ENCODE measurements around the gene FNDC1.
"Not testable (repeated sequence)": the region's sequence is repeated elsewhere in the genome, so short reads cannot be mapped to it uniquely, and the experiment has no call there.

Gene FNDC1

DNA sequence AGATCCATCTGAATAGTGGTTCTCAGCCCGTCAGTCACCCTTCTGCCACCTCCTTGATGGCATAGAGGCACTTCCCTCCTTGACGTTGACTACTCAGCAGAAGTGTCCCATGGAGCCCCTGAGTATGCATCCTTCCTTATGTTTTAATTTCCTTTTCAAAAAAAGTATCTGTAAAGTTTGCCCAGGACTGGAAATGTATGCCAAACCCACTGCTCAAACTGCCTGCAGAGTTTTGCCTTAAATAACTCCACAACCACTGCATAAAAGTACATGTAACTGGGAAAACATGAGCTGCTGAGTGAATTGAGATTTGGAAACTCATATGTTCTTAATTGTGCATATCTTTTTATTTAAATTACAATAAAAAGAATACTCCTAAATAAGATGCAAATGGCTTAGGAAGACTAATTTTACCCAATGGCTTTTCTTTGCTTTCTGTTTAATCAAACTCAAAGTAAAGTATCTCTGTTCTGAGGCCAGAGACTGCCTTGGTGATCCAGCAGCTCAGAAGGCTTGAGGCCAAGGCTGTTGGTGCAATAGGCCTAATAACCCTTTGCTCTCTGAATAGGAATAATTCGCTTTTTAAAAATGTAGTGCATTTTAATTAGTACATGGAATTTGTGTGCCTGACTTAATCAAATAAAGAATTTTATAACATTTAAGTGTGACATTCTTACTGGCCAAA, 90.4 kb downstream of the FNDC1 start:
- no peak for DNase-seq

DNA sequence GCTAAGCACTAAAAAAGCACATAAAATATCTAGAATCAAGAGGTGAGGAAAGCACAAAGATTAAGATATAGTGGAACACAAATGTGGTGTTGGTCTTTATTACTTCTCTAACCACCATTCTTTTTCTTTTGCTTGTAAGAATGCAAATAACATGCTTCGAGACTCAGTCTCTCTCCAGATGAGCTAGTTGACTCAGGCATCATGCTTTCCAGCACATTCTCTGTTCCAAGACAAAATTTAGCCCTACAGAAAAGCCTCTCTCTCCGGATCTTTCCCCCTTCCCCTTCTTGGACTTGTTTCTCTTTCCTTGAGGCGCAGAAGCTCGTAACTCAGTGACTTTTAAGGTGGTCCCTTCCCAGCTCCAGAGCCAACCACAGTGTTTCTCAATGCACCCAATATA, 91.0 kb downstream of the FNDC1 start:
- DNase-seq = no peak

DNA sequence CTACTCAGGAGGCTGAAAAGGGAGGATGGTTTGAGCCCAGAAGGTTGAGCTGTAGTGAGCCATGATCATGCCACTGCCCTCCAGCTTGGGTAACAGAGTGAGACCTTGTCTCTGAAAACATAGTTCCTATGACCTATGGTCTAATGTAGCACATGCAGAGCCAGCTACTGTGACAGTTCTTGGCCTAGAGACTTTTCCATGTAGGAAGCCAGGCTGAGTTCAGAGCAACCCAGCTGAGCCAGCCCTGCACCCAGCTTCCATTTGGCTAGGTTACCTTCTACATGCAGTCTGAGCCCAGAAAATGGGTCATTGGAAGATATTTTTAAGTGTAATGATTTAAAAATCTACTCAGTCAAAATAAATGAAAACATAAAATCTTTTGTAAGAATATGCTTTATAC, 92.8 kb downstream of the FNDC1 start:
- no peak for DNase-seq

DNA sequence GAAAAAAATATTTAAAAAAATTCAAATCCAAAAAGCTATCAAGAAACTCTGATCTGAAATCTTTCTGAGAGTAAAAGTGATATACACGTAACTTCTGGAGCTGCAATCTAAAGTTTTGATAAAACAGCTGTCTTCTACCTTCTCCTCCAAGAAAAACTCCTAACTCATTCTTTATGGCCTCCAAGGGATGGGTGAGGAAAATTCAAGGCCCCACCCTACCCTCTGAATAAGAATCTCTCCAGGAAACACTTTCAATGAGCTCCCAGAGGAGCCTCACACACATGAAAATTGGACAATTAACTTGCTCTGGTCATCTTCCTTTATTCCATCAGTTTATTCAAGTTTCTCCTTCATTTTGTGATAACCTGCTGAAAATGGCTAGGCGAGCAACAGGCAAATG, 93.4 kb downstream of the FNDC1 start:
- no peak for DNase-seq

DNA sequence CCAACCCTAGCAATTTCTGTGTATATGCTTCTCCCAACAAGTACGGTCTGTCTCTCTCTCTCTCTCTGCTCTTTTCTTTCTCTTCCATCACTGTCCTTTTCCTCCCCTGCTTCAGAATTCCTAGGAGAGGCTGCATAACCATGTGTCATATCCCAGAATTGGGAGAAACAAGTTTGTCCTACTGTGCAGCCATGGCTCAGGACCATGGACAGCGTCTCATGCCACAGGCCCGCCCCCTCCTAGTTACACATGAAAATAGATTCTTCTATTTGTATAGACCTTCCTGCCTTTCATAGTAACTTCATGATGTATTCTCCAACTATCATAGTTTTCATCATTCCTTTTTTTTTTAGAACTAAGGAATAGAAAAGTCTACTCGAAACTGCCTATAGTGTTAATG, 98.0 kb downstream of the FNDC1 start:
- DNase-seq = no peak

DNA sequence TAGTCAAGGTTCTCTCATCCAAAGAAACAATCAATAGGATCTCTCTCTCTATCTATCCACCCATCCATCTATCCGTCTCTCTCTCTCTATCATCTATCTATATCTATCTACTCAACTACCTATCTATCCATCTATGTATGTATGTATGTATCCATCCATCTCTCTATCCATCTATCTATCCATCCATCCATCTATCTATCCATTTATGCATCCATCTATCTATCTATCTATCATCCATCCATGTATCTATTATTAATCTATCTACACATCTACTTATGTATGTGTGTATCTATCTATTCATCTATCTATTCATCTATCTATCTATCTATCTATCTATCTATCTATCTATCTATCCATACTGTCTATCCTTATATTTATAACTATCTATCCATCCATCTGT, 99.3 kb downstream of the FNDC1 start:
- DNase-seq = no peak

DNA sequence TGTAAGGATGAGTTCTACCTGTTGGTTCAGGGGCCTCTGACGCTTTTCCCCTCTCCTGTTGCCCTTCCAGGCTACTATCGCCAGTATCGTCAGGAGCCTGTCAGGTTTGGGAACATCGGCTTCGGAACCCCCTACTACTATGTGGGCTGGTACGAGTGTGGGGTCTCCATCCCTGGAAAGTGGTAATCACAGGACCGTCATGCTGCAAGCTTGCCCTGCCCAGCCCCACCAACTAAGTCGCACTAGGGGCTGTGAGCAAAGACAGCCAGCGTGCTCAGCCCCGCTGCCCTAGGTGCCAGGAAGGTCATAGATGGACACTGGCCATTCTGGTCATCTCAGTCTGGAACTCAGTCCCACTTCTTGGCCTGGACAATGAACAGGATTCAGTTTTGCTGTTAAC, 102.1 kb downstream of the FNDC1 start:
- no peak for DNase-seq

DNA sequence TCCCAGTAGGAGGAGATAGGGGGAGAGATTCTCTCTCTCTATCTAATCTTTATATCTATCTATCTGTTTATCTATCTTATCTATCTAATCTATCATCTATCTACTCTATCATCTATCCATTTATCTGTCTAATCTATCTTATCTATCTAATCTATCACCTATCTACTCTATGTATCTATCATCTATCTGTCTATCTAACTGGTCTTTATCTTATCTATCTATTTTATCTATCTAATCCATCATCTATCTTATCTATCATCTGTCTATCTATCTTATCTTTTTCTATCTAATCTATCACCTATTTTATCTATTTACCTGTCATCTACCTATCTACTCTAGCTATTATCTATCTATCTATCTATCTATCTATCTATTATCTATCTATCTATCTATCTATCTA, 109.4 kb downstream of the FNDC1 start:
- no peak for DNase-seq

DNA sequence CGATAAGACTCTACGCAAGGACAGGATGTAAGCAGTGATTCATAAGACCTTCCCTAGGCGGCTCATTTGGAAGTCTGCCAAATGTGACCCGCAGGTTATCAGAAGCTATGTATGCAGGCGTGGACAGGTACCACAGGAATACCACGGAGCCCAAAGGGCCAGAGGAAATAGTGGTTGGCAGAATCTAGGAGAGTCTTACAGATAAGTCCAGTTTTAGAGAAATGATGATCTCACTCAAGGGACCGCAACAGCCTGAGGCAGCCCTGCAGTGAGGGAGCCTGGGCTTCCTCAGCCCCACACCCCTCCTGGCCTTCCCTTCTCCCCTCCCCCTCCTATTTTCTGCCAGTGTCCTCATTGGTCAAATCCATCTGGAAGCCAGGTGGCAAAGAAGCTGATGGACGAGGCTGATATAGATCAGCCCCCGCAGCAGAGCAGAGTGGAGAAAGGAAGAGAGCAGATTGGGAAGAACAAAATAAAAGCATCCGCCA, 110.6 kb downstream of the FNDC1 start:
- no peak for DNase-seq

DNA sequence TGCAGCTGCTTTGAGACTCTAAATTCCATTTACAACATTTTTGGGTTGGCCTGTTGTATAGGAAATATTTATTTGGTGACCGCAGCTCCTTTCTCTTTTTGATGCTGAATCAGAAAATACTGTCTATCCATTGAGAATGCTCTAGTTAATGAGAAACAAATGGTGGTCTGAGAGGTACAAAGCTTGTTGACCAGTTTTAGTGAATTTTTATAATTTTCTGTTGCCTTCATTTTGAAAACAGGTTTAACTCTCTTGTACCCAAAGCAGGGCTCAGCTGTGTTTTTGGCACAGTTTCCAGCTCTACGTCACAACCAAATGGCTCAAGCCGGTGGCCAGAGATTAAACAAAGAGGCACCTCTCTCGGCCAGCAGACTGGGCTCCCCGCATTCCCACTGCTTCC, 113.2 kb downstream of the FNDC1 start:
- DNase-seq = no peak

DNA sequence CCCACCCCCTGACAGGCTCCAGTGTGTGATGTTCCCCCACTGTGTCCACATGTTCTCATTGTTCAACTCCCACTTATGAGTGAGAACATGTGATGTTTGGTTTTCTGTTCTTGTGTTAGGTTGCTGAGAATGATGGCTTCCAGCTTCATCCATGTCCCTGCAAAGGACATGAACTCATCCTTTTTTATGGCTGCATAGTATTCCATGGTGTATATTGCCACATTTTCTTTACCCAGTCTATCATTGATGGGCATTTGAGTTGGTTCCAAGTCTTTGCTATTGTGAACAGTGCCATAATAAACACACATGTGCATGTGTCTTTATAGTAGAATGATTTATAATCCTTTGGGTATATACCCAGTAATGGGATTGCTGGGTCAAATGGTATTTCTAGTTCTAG, 115.5 kb downstream of the FNDC1 start:
- not testable (repeated sequence) for DNase-seq

DNA sequence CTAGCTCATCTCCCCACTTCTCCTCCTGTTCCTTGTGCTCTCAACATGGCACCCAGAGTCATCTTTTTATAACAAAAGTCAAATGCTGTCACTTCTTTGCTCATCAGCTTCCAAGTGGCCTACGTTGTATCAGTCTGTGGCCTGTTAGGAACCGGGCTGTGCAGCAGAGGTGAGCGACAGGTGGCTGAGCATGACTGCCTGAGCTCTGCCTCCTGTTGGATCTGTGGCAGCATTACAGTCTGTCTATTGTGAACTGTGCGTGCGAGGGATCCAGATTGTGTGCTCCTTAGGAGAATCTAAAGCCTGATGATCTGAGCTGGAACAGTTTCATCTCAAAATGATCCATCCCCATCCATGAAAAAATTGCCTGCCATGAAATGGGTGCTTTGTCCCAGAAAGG, 129.6 kb downstream of the FNDC1 start:
- no peak for DNase-seq

DNA sequence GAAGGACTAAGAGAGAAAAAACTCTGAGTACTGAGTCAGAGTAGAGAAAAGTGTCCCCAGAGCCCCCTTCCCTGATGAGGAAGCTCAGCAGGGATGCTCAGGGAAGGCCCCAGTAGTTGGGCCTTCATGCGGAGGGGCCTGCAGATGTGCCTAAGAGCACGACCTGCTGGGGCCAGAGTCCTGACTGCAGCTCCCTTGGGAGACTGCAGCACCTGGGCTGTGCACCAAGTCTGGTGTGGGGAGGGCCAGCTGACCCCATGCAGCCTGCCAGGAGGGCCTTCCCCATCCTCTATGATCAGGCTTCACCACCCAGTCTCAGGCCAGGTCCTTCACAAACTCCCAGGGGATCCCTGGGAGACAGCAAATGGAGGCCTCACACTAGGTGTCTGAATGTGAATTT, 130.4 kb downstream of the FNDC1 start:
- DNase-seq = no peak

DNA sequence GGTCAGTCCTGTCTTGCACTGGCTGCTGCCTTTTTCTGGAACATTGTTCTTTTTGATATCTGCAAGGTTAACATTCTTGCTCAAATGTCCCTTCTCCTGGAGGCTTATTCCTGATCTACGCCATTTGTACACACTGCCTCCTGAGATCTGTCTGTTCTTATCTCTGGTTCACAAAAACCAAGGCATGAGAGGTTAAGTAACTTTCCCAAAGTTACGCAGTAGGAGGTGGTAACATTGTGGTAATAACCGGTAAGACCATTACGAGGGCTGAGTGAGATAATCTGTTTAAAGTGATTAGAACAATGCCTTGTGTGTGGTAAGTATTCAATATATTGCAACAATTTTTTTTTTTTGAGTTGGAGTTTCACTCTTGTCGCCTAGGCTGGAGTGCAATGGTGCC, 132.1 kb downstream of the FNDC1 start:
- no peak for DNase-seq

DNA sequence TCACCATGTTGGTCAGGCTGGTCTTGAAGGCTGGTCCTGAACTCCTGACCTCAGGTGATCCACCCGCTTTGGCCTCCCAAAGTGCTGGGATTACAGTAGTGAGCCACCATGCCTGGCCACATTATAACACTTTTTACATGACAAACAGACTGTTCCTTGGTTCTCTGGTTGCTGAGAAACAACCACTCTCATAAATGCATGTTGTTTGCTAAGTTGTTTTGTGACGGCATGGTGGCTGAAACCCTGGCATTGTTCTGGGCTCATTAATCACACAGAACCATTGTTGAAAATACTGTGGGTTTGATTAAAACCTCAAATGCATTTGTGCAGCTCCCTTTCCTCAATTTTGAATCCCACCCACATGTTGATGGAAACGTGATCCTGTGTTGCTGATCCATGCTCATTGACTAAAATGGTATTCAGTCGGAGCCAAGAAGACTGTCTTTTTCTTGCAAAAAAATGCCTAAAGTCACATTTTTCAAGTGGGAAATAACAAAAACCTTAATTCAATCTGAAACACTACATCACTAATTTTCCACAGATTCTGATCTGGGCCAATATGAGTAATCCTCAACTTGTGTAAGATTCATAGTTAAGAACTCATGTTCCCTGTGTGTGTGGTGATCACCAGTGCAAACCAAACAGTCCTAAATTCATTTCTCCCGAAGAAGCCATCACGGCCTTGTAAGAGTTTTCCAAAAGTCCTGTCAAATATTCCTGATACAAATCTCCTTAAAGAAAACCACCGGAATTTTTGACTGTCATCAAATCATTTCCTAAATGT, 132.8 kb downstream of the FNDC1 start:
- DNase-seq = no peak

DNA sequence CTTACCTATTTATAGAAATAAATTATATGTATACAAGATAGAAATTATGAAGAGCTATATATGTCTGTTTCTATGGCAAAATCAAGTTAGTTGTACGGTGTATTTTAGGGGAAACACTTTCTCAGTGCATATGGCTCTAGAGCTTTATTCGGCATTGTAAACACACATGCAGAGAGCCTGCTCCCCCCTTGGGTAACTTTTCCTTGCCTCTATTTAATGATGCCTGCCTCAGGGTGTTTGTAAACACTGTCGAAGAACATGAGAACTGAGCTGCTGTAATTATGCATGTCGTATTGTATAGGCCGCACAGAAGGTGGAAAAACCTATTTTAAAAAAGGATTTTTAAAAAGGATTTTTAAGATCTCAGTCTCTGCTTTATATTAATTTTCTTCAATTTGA, 133.4 kb downstream of the FNDC1 start:
- DNase-seq = no peak

DNA sequence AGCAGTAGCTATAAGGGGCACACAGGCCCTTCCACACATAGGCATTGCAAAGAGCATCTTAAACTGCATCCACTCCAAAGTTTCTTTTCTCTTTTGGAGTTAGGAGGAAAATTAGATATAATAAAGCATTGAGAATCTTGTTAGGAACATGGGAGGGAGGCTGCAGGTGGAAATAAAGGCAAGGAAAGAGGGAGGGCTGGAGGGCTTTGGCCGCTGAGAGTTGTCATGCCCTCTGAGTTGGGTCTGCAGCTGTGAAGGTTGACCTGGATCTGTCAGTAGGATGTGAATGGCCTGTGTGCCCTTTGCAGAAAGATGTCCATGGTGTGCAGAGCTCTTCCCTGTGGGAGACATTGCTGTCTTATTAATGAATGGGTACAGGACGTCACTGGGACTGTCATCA, 134.0 kb downstream of the FNDC1 start:
- no peak for DNase-seq

DNA sequence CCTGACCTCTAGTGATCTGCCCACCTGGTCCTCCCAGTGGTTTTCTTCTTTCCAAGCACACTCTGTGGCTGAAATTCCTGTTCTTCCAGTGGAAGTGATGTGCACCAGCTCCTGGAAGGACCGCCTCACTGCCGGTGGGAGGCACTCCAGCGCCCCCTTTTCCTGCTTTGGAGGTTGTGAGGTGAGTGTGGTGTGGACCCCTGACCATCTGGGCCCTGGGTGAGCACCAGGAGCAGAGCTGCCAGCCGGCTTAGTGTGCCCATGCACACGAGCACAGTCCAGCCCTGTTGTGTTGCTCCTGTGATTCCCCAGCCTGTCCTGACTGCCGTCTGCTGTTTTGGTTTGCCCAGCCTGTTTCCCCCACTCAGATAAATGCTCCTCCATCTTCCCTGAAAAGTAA, 134.6 kb downstream of the FNDC1 start:
- no peak for DNase-seq

DNA sequence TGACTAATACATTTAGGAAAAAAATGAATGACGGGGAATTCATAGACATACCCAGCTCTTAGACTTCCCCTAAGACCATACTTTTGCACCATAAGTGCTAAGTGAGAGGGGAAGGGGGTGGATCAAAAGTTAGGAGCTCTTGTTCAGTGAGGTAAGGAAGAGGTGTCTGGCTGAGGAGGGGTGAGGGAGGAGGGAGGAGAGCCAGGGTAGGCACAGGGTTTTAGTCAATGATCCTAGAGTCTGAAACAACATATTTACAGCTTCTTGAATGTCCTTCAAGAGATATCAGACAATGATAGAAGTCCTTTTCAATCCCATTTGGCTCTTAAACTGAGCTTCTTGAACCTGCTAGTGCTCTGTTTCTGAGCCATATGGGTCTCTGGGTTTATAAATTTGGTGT, 135.4 kb downstream of the FNDC1 start:
- DNase-seq = no peak

DNA sequence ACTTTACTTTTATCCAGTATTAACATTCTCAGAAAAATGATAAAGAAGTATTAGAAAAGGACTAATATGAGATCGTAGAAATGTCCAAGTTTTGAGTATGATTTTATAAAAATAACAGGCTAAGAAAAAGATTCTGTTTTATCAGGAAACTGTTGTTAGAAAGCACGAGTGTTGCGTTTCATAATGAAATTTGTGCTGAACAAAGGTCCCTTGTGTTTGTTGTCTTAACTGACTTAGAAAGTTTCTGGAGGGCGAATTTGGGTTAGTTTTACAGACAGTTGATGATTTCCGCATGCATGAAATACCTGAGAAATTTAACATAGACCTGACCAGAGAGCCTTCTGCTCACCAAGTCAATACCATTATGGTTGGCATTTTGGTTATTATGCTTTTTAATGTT, 136.0 kb downstream of the FNDC1 start:
- no peak for DNase-seq

DNA sequence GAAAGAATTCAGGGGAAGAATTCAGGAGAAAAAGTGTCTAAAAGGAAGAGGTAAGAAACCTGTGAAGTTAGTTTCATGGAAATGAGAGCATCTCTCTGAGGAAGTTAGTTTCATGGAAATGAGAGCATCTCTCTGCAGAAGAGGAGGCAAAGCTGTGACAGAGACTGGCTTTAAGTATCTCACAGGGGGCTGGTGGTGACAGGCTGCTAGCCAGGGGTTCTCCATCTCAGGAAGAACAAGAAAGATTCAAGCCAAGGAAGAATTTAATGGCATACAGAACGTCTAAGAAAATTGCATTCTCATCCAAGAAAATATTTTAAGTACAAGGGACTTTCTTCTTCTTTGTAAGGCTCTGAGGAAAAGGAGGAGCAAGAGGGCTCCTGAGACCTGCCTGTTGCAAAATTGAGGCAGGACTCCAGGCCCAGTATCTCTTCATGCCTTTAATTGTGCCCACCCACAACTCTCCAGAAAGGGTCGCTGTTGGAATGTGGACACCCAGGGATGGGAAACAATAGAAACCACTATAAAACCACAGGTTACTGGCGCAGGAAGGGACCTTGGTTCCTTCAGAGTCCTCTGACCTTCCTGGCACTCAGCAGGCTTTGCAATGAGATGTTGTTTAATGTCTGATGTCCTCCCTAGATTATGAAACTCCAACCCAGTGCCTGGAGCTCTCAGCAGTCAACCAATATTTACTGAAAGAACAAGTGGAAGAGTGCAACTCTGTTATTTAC, 136.8 kb downstream of the FNDC1 start:
- DNase-seq = no peak

DNA sequence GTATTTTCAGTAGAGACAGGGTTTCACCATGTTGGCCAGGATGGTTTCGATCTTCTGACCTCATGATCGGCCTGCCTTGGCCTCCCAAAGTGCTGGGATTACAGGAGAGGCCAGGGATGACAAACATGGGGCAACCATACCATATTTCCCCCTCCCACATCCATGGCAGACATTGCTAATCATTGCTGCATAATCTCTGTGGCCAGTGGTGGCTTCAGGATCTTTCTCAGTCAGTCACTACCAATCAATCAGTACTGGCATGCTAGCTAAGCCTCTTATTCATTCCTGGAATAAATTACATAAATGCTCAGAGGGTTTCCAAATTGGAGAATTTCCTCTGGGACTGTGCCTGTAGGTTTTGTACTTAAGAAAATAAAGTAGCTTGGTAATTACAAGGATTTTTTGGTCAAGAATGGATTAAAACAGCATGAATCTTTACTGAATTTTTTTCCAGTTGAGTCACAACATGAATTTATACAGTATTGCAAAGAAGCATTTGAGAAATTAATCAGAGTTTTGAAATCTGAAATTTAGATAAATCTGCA, 138.1 kb downstream of the FNDC1 start:
- no peak for DNase-seq

DNA sequence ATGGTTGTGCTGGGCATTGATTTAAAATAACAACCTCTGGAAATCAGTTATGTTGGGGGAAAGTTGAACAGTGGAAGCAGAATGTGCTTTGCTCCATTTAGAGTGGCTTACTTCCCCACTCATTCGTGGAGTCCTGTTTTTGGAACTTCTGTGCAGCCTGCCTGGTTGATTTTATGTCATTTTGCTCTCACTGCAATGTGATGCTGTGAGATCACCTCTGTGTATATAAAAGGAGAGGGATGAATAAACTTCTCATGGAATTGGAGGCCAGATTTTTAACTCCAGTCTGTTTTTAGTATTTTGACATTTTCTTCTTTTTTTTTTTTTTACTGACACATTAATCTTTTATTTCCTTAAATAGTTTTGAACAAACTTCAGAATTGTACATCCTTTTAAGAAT, 139.0 kb downstream of the FNDC1 start:
- no peak for DNase-seq

DNA sequence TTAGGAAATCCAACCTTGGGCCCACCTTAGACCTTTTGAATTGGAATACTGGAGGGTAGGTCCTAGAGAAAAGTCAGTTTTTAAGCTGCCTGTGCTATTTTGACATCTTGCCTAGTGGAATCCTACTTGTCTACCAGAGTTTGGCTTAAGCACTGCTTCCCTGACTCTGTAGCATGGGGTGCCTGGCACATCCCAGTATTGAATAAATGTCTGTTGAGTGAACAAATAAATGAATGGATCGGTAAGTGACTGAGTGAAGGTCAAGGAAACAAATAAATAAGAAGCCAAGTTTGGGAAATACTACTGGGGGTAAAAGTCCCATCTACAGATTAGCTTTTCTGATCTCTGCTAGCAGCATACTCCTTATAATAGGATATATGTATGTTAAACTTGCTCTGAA, 140.5 kb downstream of the FNDC1 start:
- no peak for DNase-seq
